Measurements from ENCODE around the gene CD2AP. TPM values are rescaled to one million over a fixed set of nuclear protein-coding genes. Genes with fewer than 3 reads are reported as not detected.

CD2AP gene
- total RNA-seq, 1 donor, result 30.4 TPM

DNA sequence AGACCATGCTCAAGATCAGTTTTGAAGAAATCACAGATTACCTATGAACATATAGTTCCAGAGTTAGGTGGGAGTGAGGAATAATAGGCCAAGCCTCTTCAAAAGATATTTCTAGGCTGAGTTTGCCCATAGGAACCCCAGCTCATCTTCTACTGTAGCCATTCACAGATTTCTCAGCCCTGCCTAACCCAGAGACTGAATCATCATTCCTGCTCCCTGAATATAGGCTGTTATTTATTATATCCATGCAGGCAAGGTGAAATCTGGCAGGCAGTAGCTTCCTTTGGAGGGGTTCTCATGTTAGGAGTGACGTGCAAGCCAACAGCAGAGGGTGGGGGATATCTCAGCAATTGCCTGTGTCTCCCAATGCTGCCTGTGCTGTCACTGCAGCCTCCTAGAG lies 195.2 kb downstream of the CD2AP start:
- Histone ChIP-seq H2AFZ (ENCODE audit: low read length) (no peak overlapping the region), H3K4me2 (ENCODE audit: insufficient read depth, low read length) (no peak overlapping the region), H3K79me2 (ENCODE audit: insufficient read depth, low read length) (no peaks in the 10 kb centered on the region), H3K4me1 (ENCODE audit: insufficient read depth, low read length) (peaks cover 3% of the 10 kb centered on the region), H3K4me3 (ENCODE audit: insufficient read depth, low read length) (no peak overlapping the region), H3K36me3 (ENCODE audit: insufficient read depth, low read length) (no peaks in the 10 kb centered on the region), H3K27me3 (ENCODE audit: insufficient read depth, low read length) (no peaks in the 10 kb centered on the region), H4K20me1 (ENCODE audit: insufficient read depth, low read length) (no peaks in the 10 kb centered on the region), H3K9me3 (ENCODE audit: low read depth, low read length) (peaks cover 2% of the 10 kb centered on the region), H3K27ac (ENCODE audit: low read depth, low read length) (no peak overlapping the region)
- TF ChIP-seq, protein P1, sequence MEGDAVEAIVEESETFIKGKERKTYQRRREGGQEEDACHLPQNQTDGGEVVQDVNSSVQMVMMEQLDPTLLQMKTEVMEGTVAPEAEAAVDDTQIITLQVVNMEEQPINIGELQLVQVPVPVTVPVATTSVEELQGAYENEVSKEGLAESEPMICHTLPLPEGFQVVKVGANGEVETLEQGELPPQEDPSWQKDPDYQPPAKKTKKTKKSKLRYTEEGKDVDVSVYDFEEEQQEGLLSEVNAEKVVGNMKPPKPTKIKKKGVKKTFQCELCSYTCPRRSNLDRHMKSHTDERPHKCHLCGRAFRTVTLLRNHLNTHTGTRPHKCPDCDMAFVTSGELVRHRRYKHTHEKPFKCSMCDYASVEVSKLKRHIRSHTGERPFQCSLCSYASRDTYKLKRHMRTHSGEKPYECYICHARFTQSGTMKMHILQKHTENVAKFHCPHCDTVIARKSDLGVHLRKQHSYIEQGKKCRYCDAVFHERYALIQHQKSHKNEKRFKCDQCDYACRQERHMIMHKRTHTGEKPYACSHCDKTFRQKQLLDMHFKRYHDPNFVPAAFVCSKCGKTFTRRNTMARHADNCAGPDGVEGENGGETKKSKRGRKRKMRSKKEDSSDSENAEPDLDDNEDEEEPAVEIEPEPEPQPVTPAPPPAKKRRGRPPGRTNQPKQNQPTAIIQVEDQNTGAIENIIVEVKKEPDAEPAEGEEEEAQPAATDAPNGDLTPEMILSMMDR (IDR thresholded peaks at IDR 0.05; ENCODE audit: extremely low read depth, low read depth, low read length), result no peak
- no peak for DNase-seq (ENCODE audit: insufficient read length, low spot score, missing footprints)

DNA sequence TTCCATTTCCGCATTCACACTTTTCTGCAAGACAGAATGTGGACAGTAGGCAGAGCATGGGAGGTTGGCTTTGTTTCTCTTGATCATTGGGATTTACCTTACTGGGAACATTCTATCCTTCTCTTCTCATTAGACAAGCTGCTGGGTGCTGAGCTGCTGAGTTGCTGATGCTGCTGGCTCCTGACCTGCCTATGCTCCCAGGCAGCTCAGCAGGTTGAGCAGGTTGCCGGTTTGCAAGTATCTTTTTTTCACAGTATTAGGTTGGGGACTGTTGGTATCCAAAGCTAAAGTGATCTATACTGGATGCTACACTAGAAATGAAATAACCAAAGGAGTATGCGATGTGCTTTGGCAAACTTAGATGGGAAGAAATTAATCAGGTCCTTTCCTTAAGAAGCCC lies 197.1 kb downstream of the CD2AP start:
- Histone ChIP-seq H4K20me1 (ENCODE audit: insufficient read depth, low read length) (no peaks in the 10 kb centered on the region), H2AFZ (ENCODE audit: low read length) (no peak overlapping the region), H3K27ac (ENCODE audit: low read depth, low read length) (no peak overlapping the region), H3K4me2 (ENCODE audit: insufficient read depth, low read length) (no peak overlapping the region), H3K4me1 (ENCODE audit: insufficient read depth, low read length) (peaks cover 3% of the 10 kb centered on the region), H3K27me3 (ENCODE audit: insufficient read depth, low read length) (no peaks in the 10 kb centered on the region), H3K9me3 (ENCODE audit: low read depth, low read length) (peaks cover 2% of the 10 kb centered on the region), H3K79me2 (ENCODE audit: insufficient read depth, low read length) (no peaks in the 10 kb centered on the region), H3K4me3 (ENCODE audit: insufficient read depth, low read length) (no peak overlapping the region), H3K36me3 (ENCODE audit: insufficient read depth, low read length) (no peaks in the 10 kb centered on the region)
- no peak for DNase-seq (ENCODE audit: insufficient read length, low spot score, missing footprints)
- TF ChIP-seq, protein P1 (IDR thresholded peaks at IDR 0.05; ENCODE audit: extremely low read depth, low read depth, low read length), result no peak

Small RNAs within 50 kb of the gene (small RNA-seq; reads per million reads assigned to genes)
- not detected for gene RF00019

Other genes starting within 250 kb of the CD2AP start
- gene TNFRSF21, start 167.9 kb upstream of the CD2AP start, total RNA-seq, result 1.4 and 2.1 TPM in 2 replicates
- under 0.01 TPM in 2 replicates for gene ADGRF4, start 220.8 kb downstream of the CD2AP start, total RNA-seq